Dedifferentiated amniotic fluid mesenchymal stem cell (primary cell): ENCODE measurements around the gene CSH1.
"Not testable (repeated sequence)": the region's sequence is repeated elsewhere in the genome, so short reads cannot be mapped to it uniquely, and the experiment has no call there.

Experiments used
- DNase-seq: peaks from one replicate; pipeline ENCODE4 v3.0.0-alpha.2; 2016; ENCODE audit errors: extremely low spot score

The CSH1 gene

GRCh38 chr17:63904796-63905195 is 8.4 kb upstream of the CSH1 start:
- DNase-seq: not testable (repeated sequence)

DNA sequence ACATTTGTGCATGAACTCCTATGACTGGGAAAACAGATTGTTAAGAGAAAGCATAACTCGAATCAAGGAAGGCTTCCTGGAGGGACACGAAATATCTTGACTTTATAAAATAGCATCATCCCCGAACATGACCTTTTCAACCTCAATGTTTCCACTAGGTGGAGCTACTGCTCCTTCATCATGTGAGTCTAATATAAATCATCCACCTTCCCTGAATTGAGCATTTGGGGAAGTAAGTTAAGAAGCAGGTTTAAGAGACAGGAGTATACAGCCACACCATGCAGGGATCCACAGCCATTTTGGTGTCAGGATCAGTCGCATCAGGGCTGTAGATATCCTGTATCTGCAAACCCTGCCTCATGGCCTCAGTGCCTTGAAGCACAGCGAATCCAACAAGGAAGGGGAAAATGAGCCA is 7.4 kb upstream of the CSH1 start:
- DNase-seq: not testable (repeated sequence)

DNA sequence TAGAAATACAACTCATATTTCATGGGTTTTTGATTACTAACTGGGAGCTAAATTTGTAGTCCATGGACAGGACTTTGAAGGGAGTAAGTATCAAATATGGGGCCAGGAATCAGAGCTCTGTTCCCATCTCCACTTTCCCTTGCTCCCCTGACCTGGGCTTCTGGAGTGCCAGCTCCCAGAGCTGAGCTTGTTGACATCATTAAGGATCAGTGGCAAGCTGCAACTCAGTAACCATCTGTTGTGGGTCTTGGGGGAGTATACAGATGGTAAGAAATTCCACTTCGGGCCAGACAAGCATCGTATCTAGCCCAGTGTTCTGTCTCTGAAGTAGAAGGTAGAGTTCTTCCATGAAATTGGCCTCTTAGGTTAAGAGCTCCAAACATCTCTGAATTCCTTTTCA is 5.6 kb upstream of the CSH1 start:
- not testable (repeated sequence) for DNase-seq

- not testable (repeated sequence) for DNase-seq
Measured at GRCh38 chr17:63898899-63899798, 2.8 kb upstream of the CSH1 start.

GRCh38 chr17:63894821-63895220 is 1.6 kb downstream of the CSH1 start:
- not testable (repeated sequence) for DNase-seq

GRCh38 chr17:63894021-63894420 is 2.4 kb downstream of the CSH1 start:
- not testable (repeated sequence) for DNase-seq

GRCh38 chr17:63892316-63893037 is 3.9 kb downstream of the CSH1 start:
- DNase-seq: not testable (repeated sequence)

- peak; percentile 21 for DNase-seq
Measured at GRCh38 chr17:63889026-63889848, 7.1 kb downstream of the CSH1 start.

DNA sequence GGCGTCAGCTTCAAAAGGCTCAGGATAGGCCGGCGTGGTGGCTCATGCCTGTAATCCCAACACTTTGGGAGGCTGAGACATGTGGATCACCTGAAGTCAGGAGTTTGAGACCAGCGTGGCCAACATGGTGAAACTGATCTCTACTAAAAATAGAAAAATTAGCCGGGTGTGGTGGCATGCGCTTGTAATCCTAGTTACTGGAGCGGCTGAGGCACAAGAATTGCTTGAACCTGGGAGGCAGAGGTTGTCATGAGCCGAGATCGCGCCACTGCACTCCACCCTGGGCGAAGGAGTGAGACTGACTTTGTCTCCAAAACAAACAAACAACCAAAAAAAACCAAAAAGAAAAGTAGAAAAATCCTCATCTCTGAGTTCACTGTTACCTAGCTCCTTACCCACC is 11.3 kb downstream of the CSH1 start:
- not testable (repeated sequence) for DNase-seq

DNA sequence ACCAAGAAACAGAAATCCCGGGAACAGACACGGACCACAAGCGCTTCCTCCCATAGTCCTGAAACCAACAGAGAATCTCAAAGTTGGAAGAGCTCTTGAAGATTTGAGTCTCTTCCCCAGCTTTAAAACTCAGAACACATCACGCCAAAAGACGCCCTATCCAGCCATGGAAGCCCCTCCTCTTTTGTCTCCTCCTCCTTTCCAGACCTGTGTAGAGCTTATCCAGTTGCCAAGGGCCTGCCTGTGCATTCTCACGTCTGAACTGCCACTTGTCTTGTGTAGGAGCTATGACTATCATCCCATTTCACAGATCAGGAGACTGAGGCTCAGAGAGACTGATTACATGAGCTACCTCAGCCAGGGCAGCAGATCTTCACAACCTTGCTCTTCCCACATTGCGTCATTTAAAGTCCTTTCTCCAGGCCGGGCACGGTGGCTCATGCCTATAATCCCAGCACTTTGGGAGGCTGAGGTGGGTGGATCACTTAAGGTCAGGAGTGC is 13.7 kb downstream of the CSH1 start:
- DNase-seq: not testable (repeated sequence)

- DNase-seq: peak; percentile 29
Measured at GRCh38 chr17:63881935-63882601, 14.3 kb downstream of the CSH1 start, which contains the start of gene GH2. Gene GH2, minus strand, starts transcription at chr17:63881944. Its CDS starts 143 bp downstream, at chr17:63881801.

GRCh38 chr17:63881337-63881736 is 15.0 kb downstream of the CSH1 start:
- not testable (repeated sequence) for DNase-seq

- no peak for DNase-seq
Measured at GRCh38 chr17:63880706-63881105, 15.7 kb downstream of the CSH1 start.

- not testable (repeated sequence) for DNase-seq
Measured at GRCh38 chr17:63878413-63878812, 18.0 kb downstream of the CSH1 start.

- DNase-seq: not testable (repeated sequence)
Measured at GRCh38 chr17:63874693-63875092, 21.7 kb downstream of the CSH1 start.

GRCh38 chr17:63874061-63874626 is 22.2 kb downstream of the CSH1 start:
- DNase-seq: not testable (repeated sequence)

- not testable (repeated sequence) for DNase-seq
Measured at GRCh38 chr17:63873577-63873976, 22.8 kb downstream of the CSH1 start, which contains the start of gene CSH2. Gene CSH2, minus strand, starts transcription at chr17:63873677. Its CDS starts 63 bp downstream, at chr17:63873614.

DNA sequence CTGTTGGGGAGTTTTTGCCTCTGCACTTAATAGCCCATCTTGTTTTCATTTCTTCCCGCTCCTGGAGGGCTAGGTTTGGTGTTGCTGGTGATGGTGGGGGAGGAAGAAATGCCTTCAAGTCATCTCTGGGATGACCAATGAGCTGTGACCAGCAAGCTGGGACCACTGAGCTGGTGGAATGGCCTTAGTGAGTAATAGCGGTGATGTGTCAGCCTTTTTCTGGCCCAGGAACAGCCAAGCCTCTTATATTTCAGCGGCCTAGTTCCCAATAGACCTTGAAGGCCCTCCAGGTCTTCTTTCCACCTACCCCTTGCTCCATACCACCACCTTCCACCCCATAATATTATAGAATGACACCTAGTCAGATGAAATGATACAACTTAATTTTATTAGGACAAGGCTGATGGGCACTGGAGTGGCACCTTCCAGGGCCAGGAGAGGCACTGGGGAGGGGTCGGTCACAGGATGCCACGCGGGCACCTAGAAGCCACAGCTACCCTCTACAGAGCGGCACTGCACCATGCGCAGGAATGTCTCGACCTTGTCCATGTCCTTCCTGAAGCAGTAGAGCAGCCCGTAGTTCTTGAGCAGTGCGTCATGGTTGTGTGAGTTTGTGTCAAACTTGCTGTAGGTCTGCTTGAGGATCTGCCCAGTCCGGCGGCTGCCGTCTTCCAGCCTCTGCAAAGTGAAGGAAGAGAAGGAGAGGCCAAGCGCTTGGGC is 24.6 kb downstream of the CSH1 start:
- not testable (repeated sequence) for DNase-seq

GRCh38 chr17:63870292-63870665 is 26.1 kb downstream of the CSH1 start:
- peak; percentile 27 for DNase-seq
